HepG2 (cell line): Measurements from ENCODE around the gene HS3ST4. TPM values are rescaled to one million over a fixed set of nuclear protein-coding genes. Genes with fewer than 3 reads are reported as not detected.

Source experiments
- ATAC-seq: fragments of 200-7000 bp; cut with Tn5 transposase; 3 replicates; pipeline ENCODE4 v1.9.1; 2020; ENCODE audit warnings: mild to moderate bottlenecking, moderate library complexity
- BruUV-seq: library from RNA; stranded (reverse); fragments of 400-500 nt; replicated peaks from 2 replicates; lab custom pipeline; 2021; lab: Mats Ljungman, UMichigan
- CTCF ChIA-PET: fragments of 300-600 bp; formaldehyde crosslinking; extraction: SDS; loops from one replicate; lab custom pipeline; 2021; ENCODE audit warnings: low total read pairs, inconsistent platforms, low intra/inter-chr PET ratio; lab: Yijun Ruan, JAX
- POLR2A ChIA-PET: fragments of 350-600 bp; sonication (Branson Sonifier 250); formaldehyde crosslinking; loops from one replicate; lab custom pipeline; 2020; ENCODE audit warnings: antibody characterized with exemption, inconsistent platforms; lab: Yijun Ruan, JAX
- DNase-seq: peaks from one replicate; pipeline ENCODE4 v3.0.0-alpha.2; 2015; ENCODE audit warnings: low spot score
- FAIRE-seq: peaks from 3 replicates; lab custom pipeline; 2011; peaks lifted over from hg19 to GRCh38; lab: Jason Lieb, UNC
- H2AFZ ChIP-seq: one replicate; pipeline ENCODE4 v1.6.1; 2011; ENCODE audit warnings: low read length, inconsistent platforms
- H3K27ac ChIP-seq: fragments of 300-600 bp; 3 replicates; pipeline ENCODE4 v1.8.0; 2011; ENCODE audit warnings: mixed run types, mild to moderate bottlenecking, mixed read lengths, low read length, inconsistent platforms; ENCODE audit not compliant: insufficient read depth; ENCODE audit errors: extremely low read length
- H3K27me3 ChIP-seq, 2 experiments: fragments of 200-600 bp in 1 of 2; 2 replicates in 1 of 2; 3 replicates in 1 of 2; pipeline versions ENCODE4 v1.6.0 to v1.8.0; 2011; ENCODE audit warnings: low read length in 2 of 2, mild to moderate bottlenecking in 2 of 2, moderate library complexity in 2 of 2, inconsistent platforms in 1 of 2; ENCODE audit not compliant: insufficient read depth in 2 of 2, control insufficient read depth in 1 of 2
- H3K36me3 ChIP-seq, 2 experiments: fragments of 200-600 bp in 1 of 2; replicated peaks in 1 of 2; 2 replicates in 1 of 2; 3 replicates in 1 of 2; pipeline versions ENCODE4 v1.5.1 to v1.8.0; 2011; ENCODE audit warnings: low read length in 2 of 2, inconsistent platforms in 1 of 2; ENCODE audit not compliant: insufficient read depth in 2 of 2, control insufficient read depth in 1 of 2
- H3K4me1 ChIP-seq: 2 replicates; pipeline ENCODE4 v1.5.1; 2012; ENCODE audit warnings: low read length, inconsistent platforms; ENCODE audit not compliant: insufficient read depth
- H3K4me2 ChIP-seq: 2 replicates; pipeline ENCODE4 v1.6.0; 2011; ENCODE audit warnings: low read depth, low read length, inconsistent platforms
- H3K4me3 ChIP-seq, 3 experiments: fragments of 200-600 bp in 1 of 3; sonication (generic), shearing (Covaris generic) in 1 of 3; replicated peaks in 1 of 3; 2 replicates each; pipeline ENCODE4 v1.5.1; 2011 to 2016; ENCODE audit warnings: low read length in 3 of 3, inconsistent platforms in 2 of 3, low read depth in 2 of 3, mild to moderate bottlenecking in 2 of 3, control low read depth in 1 of 3, mixed read lengths in 1 of 3; ENCODE audit not compliant: insufficient read depth in 1 of 3
- H3K79me2 ChIP-seq: one replicate; pipeline ENCODE4 v1.6.1; 2011; ENCODE audit warnings: low read length, inconsistent platforms; ENCODE audit not compliant: insufficient read depth
- H3K9ac ChIP-seq: 2 replicates; pipeline ENCODE4 v1.6.0; 2011; ENCODE audit warnings: mild to moderate bottlenecking, low read depth, low read length, inconsistent platforms; ENCODE audit not compliant: insufficient read depth
- H3K9me3 ChIP-seq: 2 replicates; pipeline ENCODE4 v1.5.1; 2012; ENCODE audit warnings: mild to moderate bottlenecking, low read length
- H4K20me1 ChIP-seq: 2 replicates; pipeline ENCODE4 v1.6.0; 2011; ENCODE audit warnings: inconsistent platforms, mild to moderate bottlenecking, low read length, moderate library complexity; ENCODE audit not compliant: insufficient read depth
- AFF4 ChIP-seq: sonication (generic); formaldehyde crosslinking; IDR thresholded peaks from 2 replicates; pipeline ENCODE4 v1.4.0; 2020; ENCODE audit warnings: missing genetic modification reagents
- AGO2 ChIP-seq: fragments of 200-400 bp; formaldehyde crosslinking; optimal IDR thresholded peaks from 2 replicates; pipeline ENCODE3; 2017; ENCODE audit warnings: mild to moderate bottlenecking, low read depth, low read length, moderate library complexity
- CCAR2 ChIP-seq: fragments of 200-400 bp; formaldehyde crosslinking; optimal IDR thresholded peaks from 2 replicates; pipeline ENCODE3; 2018; ENCODE audit warnings: low read depth, mild to moderate bottlenecking, low read length, moderate library complexity
- ELK4 ChIP-seq: sonication (generic); formaldehyde crosslinking; IDR thresholded peaks from 2 replicates; pipeline ENCODE4 v1.9.0; 2021; ENCODE audit warnings: missing genetic modification reagents, borderline replicate concordance
- ETV6 ChIP-seq: sonication (generic); formaldehyde crosslinking; conservative IDR thresholded peaks from 2 replicates; pipeline ENCODE4 v1.4.0; 2020; ENCODE audit warnings: missing genetic modification reagents
- GPN1 ChIP-seq: sonication (generic); formaldehyde crosslinking; IDR thresholded peaks from 2 replicates; pipeline ENCODE4 v1.5.1; 2020; ENCODE audit warnings: missing genetic modification reagents, borderline replicate concordance
- HBP1 ChIP-seq: IDR thresholded peaks from 2 replicates; pipeline ENCODE4 v1.6.1; 2016; ENCODE audit warnings: low read depth, control low read depth
- HOXA3 ChIP-seq: sonication (generic); formaldehyde crosslinking; IDR thresholded peaks from 2 replicates; pipeline ENCODE4 v1.5.0; 2020; ENCODE audit warnings: missing genetic modification reagents
- KDM6A ChIP-seq: IDR thresholded peaks from 2 replicates; pipeline ENCODE4 v1.6.1; 2016; ENCODE audit warnings: low read depth
- MIXL1 ChIP-seq: IDR thresholded peaks from 2 replicates; pipeline ENCODE4 v1.6.1; 2016
- XRCC5 ChIP-seq: fragments of 200-400 bp; formaldehyde crosslinking; optimal IDR thresholded peaks from 2 replicates; pipeline ENCODE3; 2017; ENCODE audit warnings: mild to moderate bottlenecking, low read length
- ZBTB20 ChIP-seq: sonication (generic); formaldehyde crosslinking; IDR thresholded peaks from 2 replicates; pipeline ENCODE4 v1.8.1; 2023; ENCODE audit warnings: missing genetic modification reagents, low read depth, mild to moderate bottlenecking, borderline replicate concordance
- ZNF552 ChIP-seq: sonication (generic); formaldehyde crosslinking; IDR thresholded peaks from 2 replicates; pipeline ENCODE4 v1.9.0; 2022; ENCODE audit warnings: missing genetic modification reagents, mild to moderate bottlenecking, borderline replicate concordance
- ZNF557 ChIP-seq: sonication (generic); formaldehyde crosslinking; IDR thresholded peaks from 2 replicates; pipeline ENCODE4 v1.4.0; 2020; ENCODE audit warnings: missing genetic modification reagents
- ZNF619 ChIP-seq: sonication (generic); formaldehyde crosslinking; IDR thresholded peaks from 2 replicates; pipeline ENCODE4 v1.4.0; 2020; ENCODE audit warnings: mild to moderate bottlenecking, missing genetic modification reagents
- ZNF704 ChIP-seq: sonication (generic); formaldehyde crosslinking; IDR thresholded peaks from 2 replicates; pipeline ENCODE4 v1.8.1; 2023; ENCODE audit warnings: mild to moderate bottlenecking, inconsistent platforms, moderate library complexity, missing genetic modification reagents, borderline replicate concordance
- ZNF781 ChIP-seq: sonication (generic); formaldehyde crosslinking; IDR thresholded peaks from 2 replicates; pipeline ENCODE4 v1.5.1; 2020; ENCODE audit warnings: borderline replicate concordance, mild to moderate bottlenecking, missing genetic modification reagents; ENCODE audit errors: not compliant biosample characterization
- WGBS: methylation state at CpG from one replicate; pipeline ENCODE4 v1.1.6; 2017; ENCODE audit warnings: low lambda C conversion rate; 5-methylcytosine and 5-hydroxymethylcytosine counted together
- in situ Hi-C: cut with HindIII; loops from 2 replicates; pipeline ENCODE4 v1.10.0; 2017; ENCODE audit warnings: low pct_unique_long_range_greater_than_20kb; ENCODE audit not compliant: extremely low pct_ligation_motif_present
- intact Hi-C: fragments of 100-400 bp; cut with micrococcal nuclease; formaldehyde crosslinking; loops from one replicate; pipeline ENCODE4 v1.10.0; 2022; ENCODE audit not compliant: unreplicated experiment
- polyA plus RNA-seq, 8 experiments: library from polyadenylated mRNA; depleted of rRNA in 3 of 8; stranded (reverse) in 7 of 8; unstranded in 1 of 8; fragments of >200 nt; fragmentation: Illumina TruSeq in 4 of 8; extraction: Trizol in 4 of 8; gene quantifications; 2 replicates each; pipeline versions ENCODE4 v1.2.1 to v1.2.3, GENCODE V29; 2011 to 2016; ENCODE audit warnings: low read depth in 4 of 8, missing spikeins in 1 of 8, mixed read lengths in 1 of 8; ENCODE audit not compliant: insufficient read depth in 1 of 8
- total RNA-seq, 5 experiments: library from RNA; depleted of rRNA; stranded (reverse); fragments of >200 nt; fragmentation: Illumina TruSeq; extraction: Trizol; gene quantifications; 2 replicates each; pipeline ENCODE4 v1.2.3, GENCODE V29; 2016; ENCODE audit warnings: low read depth in 1 of 5

Gene HS3ST4
- total and polyA plus RNA-seq, 2 of the 13 experiments (the other 11 are each of a cell fraction or from before 2014, with no cell fraction given) = not detected

GRCh38 chr16:26137956-26138355, 446.2 kb downstream of the HS3ST4 start (continued):
- TF ChIP-seq ELK4 (CRISPR knock-in tag) = no peak

- H3K27me3 ChIP-seq = no peaks in the 10 kb centered on the region; a peak in 1 of 5 replicates
- 1% methylated on average over 7 of the region's 7 CpGs for WGBS
- no peaks in the 10 kb centered on the region for H3K4me1 ChIP-seq
- H3K4me2 ChIP-seq = no peak overlapping the region
- ATAC-seq (no peak), DNase-seq (no peak), FAIRE-seq (no peak)
- no peaks in the 10 kb centered on the region for H3K36me3 ChIP-seq
- intact Hi-C loops (no loop called here), in situ Hi-C loops (no loop called here)
- H3K4me3 ChIP-seq = no peak overlapping the region
- no peaks in the 10 kb centered on the region for H3K79me2 ChIP-seq
- H3K9me3 ChIP-seq = peaks cover 27% of the 10 kb centered on the region
- H2AFZ ChIP-seq = no peak overlapping the region
- ChIA-PET POLR2A (no interaction called here), CTCF (no interaction called here)
- H3K9ac ChIP-seq = no peak overlapping the region
- H3K27ac ChIP-seq = no peak overlapping the region
- H4K20me1 ChIP-seq = no peaks in the 10 kb centered on the region
- BruUV-seq = no TSS peak
- TF ChIP-seq ZNF557 (CRISPR knock-in tag) = no peak
- TF ChIP-seq CCAR2 = no peak
- TF ChIP-seq KDM6A (CRISPR knock-in tag) = no peak
- TF ChIP-seq MIXL1 (CRISPR knock-in tag) = no peak
- no peak for TF ChIP-seq ZNF704
- no peak for TF ChIP-seq ETV6 (CRISPR knock-in tag)
- no peak for TF ChIP-seq XRCC5
- TF ChIP-seq AGO2 = no peak
- no peak for TF ChIP-seq ZNF619
- no peak for TF ChIP-seq HOXA3
- TF ChIP-seq HBP1 (CRISPR knock-in tag) = no peak
- no peak for TF ChIP-seq ZBTB20
- no peak for TF ChIP-seq ZNF552 (CRISPR knock-in tag)
- TF ChIP-seq AFF4 (CRISPR knock-in tag) = no peak
- no peak for TF ChIP-seq ZNF781
- TF ChIP-seq GPN1 (CRISPR knock-in tag) = no peak
Observed at GRCh38 chr16:26139091-26139490, 447.3 kb downstream of the HS3ST4 start.
